K562 (cell line): ENCODE measurements around the gene BORCS5. TPM values are rescaled to one million over a fixed set of nuclear protein-coding genes. Genes with fewer than 3 reads are reported as not detected.

Source experiments
- ATAC-seq: fragments of 200-7000 bp; cut with Tn5 transposase; 3 replicates; pipeline ENCODE4 v1.9.1; 2020; ENCODE audit warnings: moderate library complexity
- BruUV-seq: library from RNA; stranded (reverse); fragments of 400-500 nt; replicated peaks from 2 replicates; lab custom pipeline; 2021; lab: Mats Ljungman, UMichigan
- CTCF ChIA-PET: fragments of 300-600 bp; formaldehyde crosslinking; extraction: SDS; loops from one replicate; lab custom pipeline; 2021; ENCODE audit warnings: low intra/inter-chr PET ratio; lab: Yijun Ruan, JAX
- POLR2A ChIA-PET: fragments of 300-600, 350-650 bp; sonication (Branson Sonifier 250); formaldehyde crosslinking; extraction: SDS; loops from one replicate; lab custom pipeline; 2021; ENCODE audit warnings: antibody characterized with exemption, inconsistent platforms; lab: Yijun Ruan, JAX
- DNase-seq, 4 experiments: peaks; one replicate each; pipeline versions ENCODE4 v3.0.0 to v3.0.0-alpha.2; 2011 to 2018; ENCODE audit warnings: low spot score in 3 of 4, mixed read lengths in 3 of 4; ENCODE audit errors: extremely low read depth in 1 of 4
- FAIRE-seq: peaks from 2 replicates; lab custom pipeline; 2011; peaks lifted over from hg19 to GRCh38; lab: Jason Lieb, UNC
- H2AFZ ChIP-seq: 2 replicates; pipeline ENCODE4 v1.6.0; 2011; ENCODE audit warnings: low read depth, low read length, control low read depth, inconsistent platforms
- H3K27ac ChIP-seq: fragments of 200-600 bp; 3 replicates; pipeline ENCODE4 v1.8.0; 2011; ENCODE audit warnings: low read depth, mild to moderate bottlenecking, control low read depth, inconsistent platforms, low read length, moderate library complexity, mixed read lengths; ENCODE audit errors: extremely low read depth
- H3K27me3 ChIP-seq, 2 experiments: fragments of 300-600 bp in 1 of 2; 2 replicates in 1 of 2; 3 replicates in 1 of 2; pipeline versions ENCODE4 v1.6.0 to v1.8.0; 2011; ENCODE audit warnings: inconsistent platforms in 2 of 2, low read length in 2 of 2, mild to moderate bottlenecking in 1 of 2, mixed read lengths in 1 of 2, moderate library complexity in 1 of 2; ENCODE audit not compliant: control insufficient read depth in 2 of 2, insufficient read depth in 2 of 2
- H3K36me3 ChIP-seq: fragments of 300-600 bp; 3 replicates; pipeline ENCODE4 v1.8.0; 2011; ENCODE audit warnings: mild to moderate bottlenecking, low read length, inconsistent platforms; ENCODE audit not compliant: control insufficient read depth, insufficient read depth
- H3K4me1 ChIP-seq, 2 experiments: fragments of 200-600 bp in 1 of 2; replicated peaks in 1 of 2; 2 replicates in 1 of 2; 3 replicates in 1 of 2; pipeline versions ENCODE4 v1.5.1 to v1.8.0; 2011; ENCODE audit warnings: inconsistent platforms in 2 of 2, low read length in 2 of 2, mild to moderate bottlenecking in 1 of 2, mixed read lengths in 1 of 2, moderate library complexity in 1 of 2; ENCODE audit not compliant: control insufficient read depth in 2 of 2, insufficient read depth in 2 of 2
- H3K4me2 ChIP-seq: 2 replicates; pipeline ENCODE4 v1.6.1; 2011; ENCODE audit warnings: low read length, control low read depth, inconsistent platforms, mixed read lengths; ENCODE audit not compliant: insufficient read depth
- H3K4me3 ChIP-seq: fragments of 200-600 bp; sonication (generic), shearing (Covaris generic); 2 replicates; pipeline ENCODE4 v1.5.1; 2016; ENCODE audit warnings: control low read depth, inconsistent platforms
- H3K79me2 ChIP-seq: fragments of 200-600 bp; 3 replicates; pipeline ENCODE4 v1.8.0; 2011; ENCODE audit warnings: low read length, inconsistent platforms; ENCODE audit not compliant: control insufficient read depth, insufficient read depth
- H3K9ac ChIP-seq, 2 experiments: 2 replicates each; pipeline versions ENCODE4 v1.6.0 to v1.6.1; 2011; ENCODE audit warnings: low read depth in 2 of 2, low read length in 2 of 2, control low read depth in 1 of 2, inconsistent platforms in 1 of 2, mild to moderate bottlenecking in 1 of 2, mixed read lengths in 1 of 2; ENCODE audit not compliant: insufficient read depth in 1 of 2
- H3K9me1 ChIP-seq: one replicate; pipeline ENCODE4 v1.6.0; 2011; ENCODE audit warnings: inconsistent platforms, mild to moderate bottlenecking, low read length, moderate library complexity; ENCODE audit not compliant: control insufficient read depth, insufficient read depth
- H3K9me3 ChIP-seq: replicated peaks from 2 replicates; pipeline ENCODE4 v1.5.1; 2011; ENCODE audit warnings: low read depth, low read length, inconsistent platforms; ENCODE audit not compliant: control insufficient read depth, insufficient read depth
- H4K20me1 ChIP-seq: replicated peaks from 2 replicates; pipeline ENCODE4 v1.6.1; 2011; ENCODE audit warnings: low read length, inconsistent platforms, mixed read lengths; ENCODE audit not compliant: control insufficient read depth, insufficient read depth
- CBX2 ChIP-seq: fragments of 200-600 bp; sonication (generic); IDR thresholded peaks from one replicate; pipeline ENCODE4 v1.6.1; 2012; ENCODE audit warnings: mild to moderate bottlenecking, low read length, inconsistent platforms; ENCODE audit not compliant: insufficient read depth, poor library complexity, severe bottlenecking
- CBX3 ChIP-seq, 2 experiments: IDR thresholded peaks; 1 replicate in 1 of 2; 2 replicates in 1 of 2; pipeline ENCODE4 v1.6.1; 2012; ENCODE audit warnings: inconsistent platforms in 2 of 2, low read length in 2 of 2, borderline replicate concordance in 1 of 2, control low read depth in 1 of 2
- CREB3L1 ChIP-seq: fragments of 450-650 bp; IDR thresholded peaks from 2 replicates; pipeline ENCODE4 v1.6.1; 2014; ENCODE audit warnings: low read depth, mild to moderate bottlenecking, moderate library complexity, borderline replicate concordance
- ELF2 ChIP-seq: fragments of 250-450 bp; sonication (Bioruptor Pico); IDR thresholded peaks from 2 replicates; pipeline ENCODE4 v1.5.0; 2021; ENCODE audit warnings: mild to moderate bottlenecking
- GATA2 ChIP-seq: sonication (generic); formaldehyde crosslinking; IDR thresholded peaks from 2 replicates; pipeline ENCODE4 v1.4.0; 2020; ENCODE audit warnings: mild to moderate bottlenecking, missing genetic modification reagents
- HBP1 ChIP-seq: fragments of 450-650 bp; formaldehyde crosslinking; IDR thresholded peaks from 2 replicates; pipeline ENCODE4 v1.4.0; 2022; ENCODE audit warnings: missing genetic modification characterization
- NR2C2 ChIP-seq, 2 experiments: fragments of 200-800 bp in 1 of 2; sonication (Bioruptor generic) in 1 of 2; sonication (generic) in 1 of 2; formaldehyde crosslinking in 1 of 2; IDR thresholded peaks; 2 replicates each; pipeline versions ENCODE4 v1.6.1 to v1.8.0; 2016 to 2022; ENCODE audit warnings: mild to moderate bottlenecking in 1 of 2, missing compliant biosample characterization in 1 of 2, missing genetic modification characterization in 1 of 2, missing genetic modification reagents in 1 of 2
- POLR2A ChIP-seq: fragments of 450-650 bp; conservative IDR thresholded peaks from 2 replicates; pipeline ENCODE4 v1.6.1; 2016
- STAT6 ChIP-seq: sonication (generic); formaldehyde crosslinking; IDR thresholded peaks from 2 replicates; pipeline ENCODE4 v1.8.1; 2023; ENCODE audit warnings: mild to moderate bottlenecking, missing genetic modification reagents
- U2AF1 ChIP-seq: fragments of 200-400 bp; formaldehyde crosslinking; optimal IDR thresholded peaks from 2 replicates; pipeline ENCODE3; 2017; ENCODE audit warnings: mild to moderate bottlenecking, low read depth, low read length, moderate library complexity
- YBX1 ChIP-seq: fragments of 450-650 bp; IDR thresholded peaks from 2 replicates; pipeline ENCODE4 v1.7.1; 2016; ENCODE audit warnings: mild to moderate bottlenecking
- ZBTB17 ChIP-seq: fragments of 450-650 bp; formaldehyde crosslinking; IDR thresholded peaks from 2 replicates; pipeline ENCODE4 v1.4.0; 2020; ENCODE audit warnings: mild to moderate bottlenecking
- WGBS: fragments of 100-300 bp; shearing (Covaris generic); methylation state at CpG from one replicate; pipeline ENCODE4 v1.1.6; 2016; ENCODE audit warnings: low coverage, mixed read lengths; ENCODE audit not compliant: insufficient coverage; ENCODE audit errors: missing lambda C conversion rate; 5-methylcytosine and 5-hydroxymethylcytosine counted together
- in situ Hi-C: fragments of 300-500 bp; cut with MboI; formaldehyde crosslinking; loops from 4 replicates; pipeline ENCODE4 v1.15.0; 2018; ENCODE audit warnings: inconsistent platforms, mixed read lengths
- intact Hi-C: fragments of 100-400 bp; cut with micrococcal nuclease; formaldehyde crosslinking; loops from 2 replicates; pipeline ENCODE4 v1.14.2; 2022
- polyA plus RNA-seq, 8 experiments: library from polyadenylated mRNA; depleted of rRNA in 4 of 8; stranded (reverse) in 5 of 8; unstranded in 3 of 8; fragments of >200 nt; fragmentation: Nextera tagmentation in 2 of 8; fragmentation: Illumina TruSeq in 1 of 8; extraction: Ambion mirVana in 2 of 8; extraction: Trizol in 1 of 8; gene quantifications; 2 replicates each; pipeline versions ENCODE4 v1.2.1 to v1.2.3, GENCODE V29; 2011 to 2014; ENCODE audit warnings: inconsistent platforms in 1 of 8, missing spikeins in 1 of 8
- total RNA-seq, 7 experiments: library from RNA; depleted of rRNA in 6 of 7; stranded (reverse); fragments of >200 nt in 6 of 7; fragmentation: Illumina TruSeq in 2 of 7; extraction: Trizol in 2 of 7; gene quantifications; 2 replicates each; pipeline versions ENCODE4 v1.2.1 to v1.2.3, GENCODE V29; 2011 to 2021; ENCODE audit warnings: low replicate concordance in 1 of 7

BORCS5 gene
- total and polyA plus RNA-seq, 9 of the 15 experiments (the other 6 are each of a cell fraction or from before 2014, with no cell fraction given), result 0.31 to 12.4 (median 6.6) TPM

- ATAC-seq, result no peak
- peaks cover 6% of the 10 kb centered on the region; the same call in 1 of the 3 replicates for H3K36me3 ChIP-seq
- no peak for TF ChIP-seq GATA2 (CRISPR knock-in tag)
- no peak for TF ChIP-seq POLR2A
- TF ChIP-seq YBX1, result no peak
- TF ChIP-seq NR2C2 (CRISPR knock-in tag; IDR thresholded peaks at IDR 0.05), result no peak
- TF ChIP-seq NR2C2 (tag; IDR thresholded peaks at IDR 0.05), result no peak
- TF ChIP-seq ELF2 (CRISPR knock-in tag), result no peak
- no peak for TF ChIP-seq U2AF1
- TF ChIP-seq CREB3L1, result no peak
- no peak for TF ChIP-seq CBX2
- no peak for TF ChIP-seq HBP1 (CRISPR knock-in tag)
- TF ChIP-seq STAT6 (CRISPR knock-in tag), result no peak
- TF ChIP-seq CBX3 (IDR thresholded peaks at IDR 0.05; ENCODE audit: borderline replicate concordance in 1 of 2, low read length in 2 of 2), result no peak
- TF ChIP-seq ZBTB17 (CRISPR knock-in tag), result no peak
- TF ChIP-seq, all 486 proteins: peak for 0
Measured at GRCh38 chr12:12367482-12367998, 10.7 kb downstream of the BORCS5 start.

More at GRCh38 chr12:12367482-12367998, 10.7 kb downstream of the BORCS5 start:
- no TSS peak for BruUV-seq
- FAIRE-seq (no peak), DNase-seq (no peak)
- in situ Hi-C loops, result no loop called here
- Histone ChIP-seq H3K4me2 (no peak overlapping the region), H3K4me1 (no peaks in the 10 kb centered on the region; a peak in 1 of 5 replicates), H3K27me3 (no peaks in the 10 kb centered on the region), H3K9me3 (no peaks in the 10 kb centered on the region), H3K4me3 (no peak overlapping the region), H3K79me2 (no peaks in the 10 kb centered on the region), H3K9me1 (no peaks in the 10 kb centered on the region), H2AFZ (no peak overlapping the region), H3K9ac (no peak overlapping the region), H3K27ac (no peak overlapping the region), H4K20me1 (no peaks in the 10 kb centered on the region)
- ChIA-PET CTCF (no interaction called here), POLR2A (interaction anchor here (0.6 to 1.5 kb wide), 6 partner anchors 9 to 625 kb away, joined by 3 to 4 read pairs (median 3); partner anchors contain the start of gene BORCS5)
- WGBS, result 91% methylated on average over 3 of the region's 4 CpGs
- intact Hi-C loops, result no loop called here
